Esophagus muscularis mucosa (tissue), 4 donors: ENCODE results near the gene TBX3.

Experiments used
- EP300 ChIP-seq: sonication (generic); formaldehyde crosslinking; IDR thresholded peaks from one replicate; pipeline ENCODE4 v1.6.1; 2017; ENCODE audit warnings: antibody characterized with exemption
- POLR2A ChIP-seq: fragments of 450-650 bp; IDR thresholded peaks from one replicate; pipeline ENCODE4 v1.6.1; 2017; ENCODE audit warnings: antibody characterized with exemption, moderate library complexity, mild to moderate bottlenecking, low read depth
- POLR2AphosphoS5 ChIP-seq, 2 donors: sonication (generic); formaldehyde crosslinking; IDR thresholded peaks; one replicate each; pipeline ENCODE4 v1.6.1; 2017; ENCODE audit warnings: antibody characterized with exemption in 2 of 2
- TF ChIP-seq, protein P1 (sequence below), 3 experiments: fragments of 200-600 bp in 2 of 3; fragments of 450-650 bp in 1 of 3; sonication (generic) in 2 of 3; IDR thresholded peaks; one replicate each; pipeline ENCODE4 v1.5.1; 2017 to 2019; ENCODE audit warnings: antibody characterized with exemption in 3 of 3, mild to moderate bottlenecking in 2 of 3, moderate library complexity in 1 of 3

DNA sequence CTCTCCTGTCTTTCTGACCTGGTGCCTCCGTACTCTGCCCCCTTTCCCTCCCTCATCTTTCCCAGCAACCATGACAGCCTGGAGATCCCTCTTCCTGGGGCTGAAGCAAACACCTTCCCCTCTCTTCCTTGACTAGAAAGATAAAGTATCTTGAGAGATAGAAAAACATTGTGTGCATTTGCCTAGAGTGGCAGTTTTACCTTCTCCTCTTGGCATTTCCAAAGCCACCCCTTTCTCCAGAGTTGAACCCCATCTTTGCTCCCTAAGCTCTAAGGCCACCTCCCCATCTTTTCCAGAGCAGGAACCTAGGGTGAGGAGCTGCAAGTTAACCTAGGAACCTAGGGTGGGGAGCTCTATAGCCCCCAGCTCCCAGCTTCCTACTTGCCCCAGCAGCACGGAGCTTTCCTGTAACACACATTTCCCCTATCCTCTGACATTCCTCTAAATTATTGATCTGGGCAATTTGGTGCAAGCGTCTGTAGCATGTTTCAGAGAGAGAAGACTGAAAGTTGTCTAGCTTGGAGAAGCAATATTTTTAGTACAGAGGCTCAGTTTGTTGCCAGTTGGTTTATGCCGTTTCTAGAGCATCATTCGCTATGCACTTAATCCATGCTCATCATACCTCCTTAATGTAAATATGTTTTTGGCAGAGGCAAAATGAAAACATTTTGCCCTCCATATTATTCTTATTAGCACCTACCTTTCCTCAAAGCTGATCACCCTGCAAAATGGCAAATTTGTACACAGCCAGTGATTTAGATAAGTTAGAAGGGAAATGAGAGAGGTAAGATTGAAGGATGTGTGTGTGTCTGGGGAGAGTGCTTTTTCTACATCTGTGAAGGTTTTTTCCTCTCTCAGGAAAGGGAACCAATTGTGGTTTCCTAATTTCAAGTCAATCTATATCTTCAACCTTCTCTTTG is 5.4 kb upstream of the TBX3 start:
- TF ChIP-seq, protein P1, sequence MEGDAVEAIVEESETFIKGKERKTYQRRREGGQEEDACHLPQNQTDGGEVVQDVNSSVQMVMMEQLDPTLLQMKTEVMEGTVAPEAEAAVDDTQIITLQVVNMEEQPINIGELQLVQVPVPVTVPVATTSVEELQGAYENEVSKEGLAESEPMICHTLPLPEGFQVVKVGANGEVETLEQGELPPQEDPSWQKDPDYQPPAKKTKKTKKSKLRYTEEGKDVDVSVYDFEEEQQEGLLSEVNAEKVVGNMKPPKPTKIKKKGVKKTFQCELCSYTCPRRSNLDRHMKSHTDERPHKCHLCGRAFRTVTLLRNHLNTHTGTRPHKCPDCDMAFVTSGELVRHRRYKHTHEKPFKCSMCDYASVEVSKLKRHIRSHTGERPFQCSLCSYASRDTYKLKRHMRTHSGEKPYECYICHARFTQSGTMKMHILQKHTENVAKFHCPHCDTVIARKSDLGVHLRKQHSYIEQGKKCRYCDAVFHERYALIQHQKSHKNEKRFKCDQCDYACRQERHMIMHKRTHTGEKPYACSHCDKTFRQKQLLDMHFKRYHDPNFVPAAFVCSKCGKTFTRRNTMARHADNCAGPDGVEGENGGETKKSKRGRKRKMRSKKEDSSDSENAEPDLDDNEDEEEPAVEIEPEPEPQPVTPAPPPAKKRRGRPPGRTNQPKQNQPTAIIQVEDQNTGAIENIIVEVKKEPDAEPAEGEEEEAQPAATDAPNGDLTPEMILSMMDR (IDR thresholded peaks at IDR 0.05): no peak
- no peak for TF ChIP-seq POLR2A
- no peak for TF ChIP-seq POLR2AphosphoS5 (IDR thresholded peaks at IDR 0.05)
- TF ChIP-seq EP300: no peak
